HepG2 (cell line): ENCODE results near the gene PDILT. TPM values are rescaled to one million over a fixed set of nuclear protein-coding genes. Genes with fewer than 3 reads are reported as not detected.

Experiments
- CAMTA2 ChIP-seq: sonication (generic); formaldehyde crosslinking; IDR thresholded peaks from 2 replicates; pipeline ENCODE4 v1.4.0; 2020; ENCODE audit warnings: mild to moderate bottlenecking, missing genetic modification reagents, borderline replicate concordance
- FOXA1 ChIP-seq, 2 experiments: fragments of 450-650 bp in 1 of 2; sonication (generic) in 1 of 2; formaldehyde crosslinking in 1 of 2; IDR thresholded peaks; 2 replicates each; pipeline versions ENCODE4 v1.4.0 to v1.6.1; 2016 to 2020; ENCODE audit warnings: missing genetic modification reagents in 1 of 2
- HDAC2 ChIP-seq: sonication (generic); formaldehyde crosslinking; IDR thresholded peaks from 2 replicates; pipeline ENCODE4 v1.4.0; 2020; ENCODE audit warnings: missing genetic modification reagents
- MTERF4 ChIP-seq: sonication (generic); formaldehyde crosslinking; IDR thresholded peaks from 2 replicates; pipeline ENCODE4 v1.8.0; 2023; ENCODE audit warnings: mild to moderate bottlenecking, missing genetic modification reagents
- PHF8 ChIP-seq: sonication (generic); formaldehyde crosslinking; IDR thresholded peaks from 2 replicates; pipeline ENCODE4 v1.5.0; 2020; ENCODE audit warnings: missing genetic modification reagents
- ZNF414 ChIP-seq: sonication (generic); formaldehyde crosslinking; IDR thresholded peaks from 2 replicates; pipeline ENCODE4 v1.5.0; 2020; ENCODE audit warnings: missing genetic modification reagents
- ZNF530 ChIP-seq: sonication (generic); formaldehyde crosslinking; IDR thresholded peaks from 2 replicates; pipeline ENCODE4 v1.5.0; 2020; ENCODE audit warnings: low read depth, mild to moderate bottlenecking, missing genetic modification reagents
- ZNF839 ChIP-seq: sonication (generic); formaldehyde crosslinking; IDR thresholded peaks from 2 replicates; pipeline ENCODE4 v1.4.0; 2020; ENCODE audit warnings: missing genetic modification reagents, mild to moderate bottlenecking, borderline replicate concordance
- ZSCAN25 ChIP-seq: sonication (generic); formaldehyde crosslinking; IDR thresholded peaks from 2 replicates; pipeline ENCODE4 v1.8.0; 2022; ENCODE audit warnings: mild to moderate bottlenecking, missing genetic modification reagents
- polyA plus RNA-seq, 8 experiments: library from polyadenylated mRNA; depleted of rRNA in 3 of 8; stranded (reverse) in 7 of 8; unstranded in 1 of 8; fragments of >200 nt; fragmentation: Illumina TruSeq in 4 of 8; extraction: Trizol in 4 of 8; gene quantifications; 2 replicates each; pipeline versions ENCODE4 v1.2.1 to v1.2.3, GENCODE V29; 2011 to 2016; ENCODE audit warnings: low read depth in 4 of 8, missing spikeins in 1 of 8, mixed read lengths in 1 of 8; ENCODE audit not compliant: insufficient read depth in 1 of 8
- total RNA-seq, 5 experiments: library from RNA; depleted of rRNA; stranded (reverse); fragments of >200 nt; fragmentation: Illumina TruSeq; extraction: Trizol; gene quantifications; 2 replicates each; pipeline ENCODE4 v1.2.3, GENCODE V29; 2016; ENCODE audit warnings: low read depth in 1 of 5
- TF ChIP-seq, protein P1 (sequence below): IDR thresholded peaks from 2 replicates; pipeline ENCODE4 v1.6.1; 2016; ENCODE audit warnings: low read depth
- TF ChIP-seq, protein P2 (sequence below): sonication (generic); formaldehyde crosslinking; IDR thresholded peaks from 2 replicates; pipeline ENCODE4 v1.8.0; 2022; ENCODE audit warnings: missing genetic modification reagents, mild to moderate bottlenecking, borderline replicate concordance
- TF ChIP-seq, protein P3 (sequence below): sonication (generic); formaldehyde crosslinking; IDR thresholded peaks from 2 replicates; pipeline ENCODE4 v1.9.0; 2021; ENCODE audit warnings: missing genetic modification reagents, mild to moderate bottlenecking, borderline replicate concordance
- TF ChIP-seq, protein P4 (sequence below): sonication (generic); formaldehyde crosslinking; IDR thresholded peaks from 2 replicates; pipeline ENCODE4 v1.4.0; 2020; ENCODE audit warnings: mild to moderate bottlenecking, missing genetic modification reagents

PDILT gene
- total and polyA plus RNA-seq, 2 of the 13 experiments (the other 11 are each of a cell fraction or from before 2014, with no cell fraction given), result not detected

GRCh38 chr16:20385844-20386832 lies 18.4 kb downstream of the PDILT start (continued):
- TF ChIP-seq, protein P1, sequence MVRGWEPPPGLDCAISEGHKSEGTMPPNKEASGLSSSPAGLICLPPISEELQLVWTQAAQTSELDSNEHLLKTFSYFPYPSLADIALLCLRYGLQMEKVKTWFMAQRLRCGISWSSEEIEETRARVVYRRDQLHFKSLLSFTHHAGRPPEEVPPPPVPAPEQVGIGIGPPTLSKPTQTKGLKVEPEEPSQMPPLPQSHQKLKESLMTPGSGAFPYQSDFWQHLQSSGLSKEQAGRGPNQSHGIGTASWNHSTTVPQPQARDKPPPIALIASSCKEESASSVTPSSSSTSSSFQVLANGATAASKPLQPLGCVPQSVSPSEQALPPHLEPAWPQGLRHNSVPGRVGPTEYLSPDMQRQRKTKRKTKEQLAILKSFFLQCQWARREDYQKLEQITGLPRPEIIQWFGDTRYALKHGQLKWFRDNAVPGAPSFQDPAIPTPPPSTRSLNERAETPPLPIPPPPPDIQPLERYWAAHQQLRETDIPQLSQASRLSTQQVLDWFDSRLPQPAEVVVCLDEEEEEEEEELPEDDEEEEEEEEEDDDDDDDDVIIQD, result no peak; the same call in 1 of the 2 replicates
- no peak for TF ChIP-seq FOXA1 (IDR thresholded peaks at IDR 0.05)
- no peak; the same call in 1 of the 2 replicates for TF ChIP-seq FOXA1 (CRISPR knock-in tag; IDR thresholded peaks at IDR 0.05)
- TF ChIP-seq PHF8, result no peak
- TF ChIP-seq ZNF839 (CRISPR knock-in tag), result 0 out of 2 replicates have a peak, but pooled peaks have one; percentile 48
- peak; percentile 94; the same call in 1 of the 2 replicates for TF ChIP-seq MTERF4
- peak; percentile 56 for TF ChIP-seq HDAC2 (CRISPR knock-in tag)
- no peak for TF ChIP-seq ZNF530 (CRISPR knock-in tag)
- TF ChIP-seq, protein P2, sequence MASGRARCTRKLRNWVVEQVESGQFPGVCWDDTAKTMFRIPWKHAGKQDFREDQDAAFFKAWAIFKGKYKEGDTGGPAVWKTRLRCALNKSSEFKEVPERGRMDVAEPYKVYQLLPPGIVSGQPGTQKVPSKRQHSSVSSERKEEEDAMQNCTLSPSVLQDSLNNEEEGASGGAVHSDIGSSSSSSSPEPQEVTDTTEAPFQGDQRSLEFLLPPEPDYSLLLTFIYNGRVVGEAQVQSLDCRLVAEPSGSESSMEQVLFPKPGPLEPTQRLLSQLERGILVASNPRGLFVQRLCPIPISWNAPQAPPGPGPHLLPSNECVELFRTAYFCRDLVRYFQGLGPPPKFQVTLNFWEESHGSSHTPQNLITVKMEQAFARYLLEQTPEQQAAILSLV (CRISPR knock-in tag), result no peak
- TF ChIP-seq, protein P3, sequence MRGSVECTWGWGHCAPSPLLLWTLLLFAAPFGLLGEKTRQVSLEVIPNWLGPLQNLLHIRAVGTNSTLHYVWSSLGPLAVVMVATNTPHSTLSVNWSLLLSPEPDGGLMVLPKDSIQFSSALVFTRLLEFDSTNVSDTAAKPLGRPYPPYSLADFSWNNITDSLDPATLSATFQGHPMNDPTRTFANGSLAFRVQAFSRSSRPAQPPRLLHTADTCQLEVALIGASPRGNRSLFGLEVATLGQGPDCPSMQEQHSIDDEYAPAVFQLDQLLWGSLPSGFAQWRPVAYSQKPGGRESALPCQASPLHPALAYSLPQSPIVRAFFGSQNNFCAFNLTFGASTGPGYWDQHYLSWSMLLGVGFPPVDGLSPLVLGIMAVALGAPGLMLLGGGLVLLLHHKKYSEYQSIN (CRISPR knock-in tag), result no peak
- TF ChIP-seq ZNF414, result peak; percentile 91
- TF ChIP-seq ZSCAN25 (CRISPR knock-in tag), result no peak; the same call in 1 of the 2 replicates
- peak; percentile 69; the same call in 1 of the 2 replicates for TF ChIP-seq CAMTA2 (CRISPR knock-in tag)
- TF ChIP-seq, protein P4, sequence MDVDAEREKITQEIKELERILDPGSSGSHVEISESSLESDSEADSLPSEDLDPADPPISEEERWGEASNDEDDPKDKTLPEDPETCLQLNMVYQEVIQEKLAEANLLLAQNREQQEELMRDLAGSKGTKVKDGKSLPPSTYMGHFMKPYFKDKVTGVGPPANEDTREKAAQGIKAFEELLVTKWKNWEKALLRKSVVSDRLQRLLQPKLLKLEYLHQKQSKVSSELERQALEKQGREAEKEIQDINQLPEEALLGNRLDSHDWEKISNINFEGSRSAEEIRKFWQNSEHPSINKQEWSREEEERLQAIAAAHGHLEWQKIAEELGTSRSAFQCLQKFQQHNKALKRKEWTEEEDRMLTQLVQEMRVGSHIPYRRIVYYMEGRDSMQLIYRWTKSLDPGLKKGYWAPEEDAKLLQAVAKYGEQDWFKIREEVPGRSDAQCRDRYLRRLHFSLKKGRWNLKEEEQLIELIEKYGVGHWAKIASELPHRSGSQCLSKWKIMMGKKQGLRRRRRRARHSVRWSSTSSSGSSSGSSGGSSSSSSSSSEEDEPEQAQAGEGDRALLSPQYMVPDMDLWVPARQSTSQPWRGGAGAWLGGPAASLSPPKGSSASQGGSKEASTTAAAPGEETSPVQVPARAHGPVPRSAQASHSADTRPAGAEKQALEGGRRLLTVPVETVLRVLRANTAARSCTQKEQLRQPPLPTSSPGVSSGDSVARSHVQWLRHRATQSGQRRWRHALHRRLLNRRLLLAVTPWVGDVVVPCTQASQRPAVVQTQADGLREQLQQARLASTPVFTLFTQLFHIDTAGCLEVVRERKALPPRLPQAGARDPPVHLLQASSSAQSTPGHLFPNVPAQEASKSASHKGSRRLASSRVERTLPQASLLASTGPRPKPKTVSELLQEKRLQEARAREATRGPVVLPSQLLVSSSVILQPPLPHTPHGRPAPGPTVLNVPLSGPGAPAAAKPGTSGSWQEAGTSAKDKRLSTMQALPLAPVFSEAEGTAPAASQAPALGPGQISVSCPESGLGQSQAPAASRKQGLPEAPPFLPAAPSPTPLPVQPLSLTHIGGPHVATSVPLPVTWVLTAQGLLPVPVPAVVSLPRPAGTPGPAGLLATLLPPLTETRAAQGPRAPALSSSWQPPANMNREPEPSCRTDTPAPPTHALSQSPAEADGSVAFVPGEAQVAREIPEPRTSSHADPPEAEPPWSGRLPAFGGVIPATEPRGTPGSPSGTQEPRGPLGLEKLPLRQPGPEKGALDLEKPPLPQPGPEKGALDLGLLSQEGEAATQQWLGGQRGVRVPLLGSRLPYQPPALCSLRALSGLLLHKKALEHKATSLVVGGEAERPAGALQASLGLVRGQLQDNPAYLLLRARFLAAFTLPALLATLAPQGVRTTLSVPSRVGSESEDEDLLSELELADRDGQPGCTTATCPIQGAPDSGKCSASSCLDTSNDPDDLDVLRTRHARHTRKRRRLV (CRISPR knock-in tag), result peak; percentile 91
